GM19452 (cell line): ENCODE data around the gene OR6Y1.

Experiments used
- ATAC-seq: cut with Tn5 transposase; IDR thresholded peaks from one replicate; pipeline ENCODE4 v1.9.1; 2021; ENCODE audit not compliant: unreplicated experiment

Gene OR6Y1

DNA sequence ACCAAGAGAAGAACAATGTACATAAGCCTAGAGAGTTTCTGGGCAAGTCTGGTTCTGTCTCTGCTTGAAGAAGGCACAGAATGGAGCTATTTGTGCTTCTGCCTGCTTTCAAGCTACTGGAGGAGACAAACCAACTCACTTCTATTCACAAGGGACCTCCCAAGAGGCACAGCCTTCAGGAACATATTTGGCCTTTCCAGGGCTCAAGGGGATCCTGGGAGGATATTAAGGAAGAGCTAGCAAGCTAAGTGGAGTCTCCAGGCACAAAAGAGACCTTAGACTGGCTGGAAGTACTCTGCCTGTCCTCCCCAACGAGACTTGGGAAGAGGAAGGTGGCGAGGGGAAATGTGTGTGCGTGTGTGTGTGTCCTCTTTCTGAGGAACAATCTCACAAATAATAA lies at the start of gene OR6Y1:
OR6Y1 (minus strand) TSS at position 54 of the 400 bp plus-strand sequence. CDS start 6,300 bp downstream, outside the sequence.
- ATAC-seq: no peak

- ATAC-seq: no peak
Observed at GRCh38 chr1:158600735-158601134, 46.5 kb upstream of the OR6Y1 start.

DNA sequence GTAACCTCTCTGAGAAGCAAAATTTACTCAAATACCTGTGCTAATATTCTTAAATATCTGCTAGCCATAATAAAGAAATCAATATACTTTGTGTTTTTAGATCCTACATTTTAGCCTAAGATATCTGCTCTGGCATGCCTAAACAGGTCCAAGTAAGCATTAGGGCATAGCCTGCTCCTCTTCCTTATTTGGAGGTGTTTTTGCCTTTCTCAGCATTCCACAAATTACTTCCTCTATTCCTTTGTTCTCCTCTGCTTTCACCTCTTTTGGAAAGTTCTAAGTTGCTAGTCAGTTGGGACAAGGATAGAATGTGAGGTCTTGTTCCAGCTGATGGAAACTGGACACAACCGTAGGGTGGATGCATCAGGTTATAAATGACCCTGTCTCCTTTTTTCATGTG lies 32.7 kb upstream of the OR6Y1 start:
- ATAC-seq: no peak

GRCh38 chr1:158583962-158584361 lies 29.8 kb upstream of the OR6Y1 start:
- ATAC-seq: no peak

DNA sequence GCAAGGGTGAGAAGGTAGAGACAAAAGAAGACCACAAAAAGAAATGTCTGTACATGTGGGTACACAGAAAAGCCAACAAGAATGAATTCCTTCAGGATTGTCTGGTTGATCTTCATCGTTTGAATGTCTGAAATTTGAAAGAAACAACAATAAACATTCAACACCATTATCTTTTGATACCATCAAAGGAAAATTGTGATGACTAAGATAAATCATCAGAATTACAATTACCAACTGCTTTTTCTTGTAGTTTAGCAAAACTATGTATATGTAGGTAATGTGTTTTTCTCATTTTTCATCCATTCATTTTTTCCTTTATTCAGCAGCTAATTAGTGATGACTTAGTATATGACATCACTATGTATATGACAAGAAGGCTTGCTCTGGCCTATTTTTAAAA lies 25.5 kb upstream of the OR6Y1 start, which contains the start of gene OR10X1:
OR10X1 (minus strand) TSS at position 167 of the 400 bp plus-strand sequence; CDS start at position 167, 0 bp downstream.
- no peak for ATAC-seq

- ATAC-seq: no peak
Observed at GRCh38 chr1:158577561-158577960, 23.4 kb upstream of the OR6Y1 start.

DNA sequence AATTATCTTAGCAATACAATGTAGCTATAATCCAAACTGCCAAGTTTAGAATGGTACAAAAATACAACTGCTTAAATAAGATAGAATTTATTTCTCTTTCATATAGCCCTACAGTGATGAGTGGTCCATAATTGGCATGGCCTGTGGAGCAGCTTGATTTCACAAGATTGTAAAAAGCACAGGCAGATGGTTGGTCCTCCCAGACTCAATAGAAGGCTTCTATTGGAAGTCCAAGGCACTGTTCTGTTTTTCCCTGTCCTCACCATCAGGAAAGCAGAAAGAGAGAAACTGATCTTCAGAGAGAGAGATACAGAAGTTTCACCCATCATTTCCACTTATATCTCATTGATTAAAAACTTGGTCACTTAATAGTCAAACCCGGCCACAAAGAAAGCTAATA lies 18.0 kb upstream of the OR6Y1 start:
- no peak for ATAC-seq

DNA sequence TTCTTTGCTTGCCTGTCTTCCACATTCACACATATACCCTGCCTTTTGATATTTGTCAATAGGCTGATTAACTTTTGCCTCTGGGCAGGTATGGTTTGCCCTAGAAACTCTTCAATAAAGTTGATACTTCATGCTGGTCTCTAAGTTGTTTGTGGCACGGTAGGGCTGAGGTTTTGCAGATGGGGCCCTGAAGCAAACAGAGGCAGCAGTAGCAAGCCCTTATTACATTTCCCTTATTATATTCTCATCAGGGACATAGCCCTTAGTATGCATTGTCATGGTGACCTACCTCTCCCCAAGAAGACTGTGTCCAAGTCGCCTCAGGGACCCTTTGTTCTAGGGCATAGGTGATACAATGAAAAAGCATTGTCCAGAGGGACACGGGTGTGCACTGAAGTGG lies 16.3 kb upstream of the OR6Y1 start, which contains the start of gene OR6P1:
OR6P1 (minus strand) TSS at position 101 of the 400 bp plus-strand sequence. CDS start 6,976 bp downstream, outside the sequence.
- no peak for ATAC-seq

DNA sequence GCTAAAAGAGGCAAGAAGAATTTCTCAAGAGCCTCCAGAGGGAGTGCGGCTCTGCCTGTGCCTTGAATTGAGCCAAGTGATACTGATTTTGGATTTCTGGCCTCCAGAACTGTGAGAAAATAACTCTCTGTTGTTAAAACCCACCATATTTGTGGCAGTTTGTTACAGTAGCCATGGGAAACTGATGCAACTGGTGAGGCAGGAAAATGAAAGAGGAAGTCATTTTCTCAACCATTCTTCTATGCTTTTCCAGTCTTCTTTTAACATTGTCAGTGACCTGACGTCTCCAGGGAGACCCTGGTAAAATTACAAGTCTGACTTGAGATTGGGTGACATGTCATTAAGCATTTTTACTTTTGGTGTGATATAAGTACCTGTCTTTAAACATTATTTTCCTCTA lies 10.4 kb upstream of the OR6Y1 start:
- no peak for ATAC-seq

- no peak for ATAC-seq
Observed at GRCh38 chr1:158563853-158564252, 9.6 kb upstream of the OR6Y1 start.

- ATAC-seq: no peak
Observed at GRCh38 chr1:158559696-158560095, 5.5 kb upstream of the OR6Y1 start.

GRCh38 chr1:158552296-158552695 lies 1.9 kb downstream of the OR6Y1 start:
- no peak for ATAC-seq

- no peak for ATAC-seq
Observed at GRCh38 chr1:158547533-158547932, 6.7 kb downstream of the OR6Y1 start.

- ATAC-seq: no peak
Observed at GRCh38 chr1:158537609-158538008, 16.6 kb downstream of the OR6Y1 start.

GRCh38 chr1:158534496-158534895 lies 19.7 kb downstream of the OR6Y1 start:
- no peak for ATAC-seq

DNA sequence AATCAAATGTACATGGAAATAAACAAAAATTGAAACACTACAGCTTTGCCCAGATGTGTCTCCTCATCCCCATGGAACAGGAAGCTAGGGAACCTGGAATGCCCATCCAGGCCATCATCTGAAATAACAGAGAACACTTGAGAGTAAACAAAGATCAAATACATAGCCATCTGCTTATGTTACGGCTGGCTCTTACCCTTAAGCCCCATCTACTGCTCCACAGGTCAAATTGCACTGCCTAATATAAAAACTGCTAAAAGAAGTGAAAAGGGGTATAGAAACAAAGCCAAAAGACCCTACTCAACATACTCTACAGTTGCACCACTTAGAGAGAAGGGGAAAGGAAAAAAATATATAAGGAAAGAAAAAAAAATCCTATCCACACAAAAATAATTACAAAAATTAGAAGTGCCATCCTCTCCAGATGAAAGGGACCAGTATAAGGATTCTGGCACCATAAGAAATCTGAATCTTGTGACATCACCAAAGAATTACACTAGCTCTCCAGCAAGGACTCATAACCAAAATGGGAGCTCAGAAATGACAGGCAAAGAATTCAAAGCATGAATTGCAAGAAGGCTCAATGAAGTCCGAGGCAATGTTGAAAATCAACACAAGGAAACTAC lies 26.9 kb downstream of the OR6Y1 start:
- no peak for ATAC-seq

- ATAC-seq: no peak
Observed at GRCh38 chr1:158521666-158522058, 32.5 kb downstream of the OR6Y1 start.

DNA sequence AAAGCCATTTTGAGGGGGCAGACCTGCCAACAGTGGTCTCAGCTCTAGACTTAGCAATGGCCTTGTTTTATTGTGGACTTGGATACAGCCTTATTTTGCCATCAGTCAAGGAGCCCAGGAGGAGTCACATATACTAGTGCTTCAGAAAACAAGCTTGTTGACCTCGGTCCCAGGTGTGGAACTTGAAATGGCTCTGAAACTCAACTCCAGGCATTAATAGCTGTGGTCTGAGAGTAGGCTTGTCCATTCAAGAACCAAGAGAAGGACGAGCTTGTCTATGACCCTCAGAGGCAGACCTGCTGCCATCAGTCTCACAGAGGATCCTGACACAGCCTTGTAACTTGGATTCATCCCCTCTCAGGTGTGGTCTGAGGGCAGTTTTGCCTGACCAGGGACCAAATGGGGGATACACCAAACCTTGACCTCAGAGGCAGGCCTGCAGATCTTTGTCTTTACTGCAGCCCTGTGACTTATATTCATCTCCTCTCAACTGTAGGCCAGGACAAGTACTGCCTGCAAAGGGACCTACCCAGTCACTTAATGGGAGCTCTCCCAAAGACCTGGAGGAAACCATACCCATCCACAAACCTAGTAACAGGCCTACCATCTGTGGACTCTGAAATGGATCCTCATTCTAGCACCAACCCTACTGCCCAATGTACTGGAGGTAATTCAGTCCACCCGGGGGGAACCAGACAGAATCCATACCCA lies 33.1 kb downstream of the OR6Y1 start:
- ATAC-seq: no peak

DNA sequence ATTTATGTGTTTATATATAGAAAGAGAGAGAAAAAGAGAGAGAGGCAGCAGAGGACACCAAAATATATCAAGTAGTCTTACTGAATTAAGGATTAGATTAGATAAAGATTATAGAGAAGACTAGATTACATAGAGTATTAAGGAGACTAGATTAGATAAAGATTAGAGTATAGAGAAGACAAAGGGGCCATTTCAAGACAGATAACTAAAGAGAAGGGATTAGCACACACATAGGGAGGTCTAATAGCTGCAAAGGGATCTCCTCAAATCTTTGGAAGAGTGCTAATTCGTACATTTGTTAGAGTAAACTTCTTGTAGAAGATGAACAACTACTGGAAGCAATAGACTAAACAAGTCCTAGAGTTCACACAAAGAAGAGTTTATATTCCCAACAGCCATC lies 34.2 kb downstream of the OR6Y1 start:
- ATAC-seq: no peak

- ATAC-seq: no peak
Observed at GRCh38 chr1:158516966-158517365, 37.2 kb downstream of the OR6Y1 start.

GRCh38 chr1:158509471-158510156 lies 44.6 kb downstream of the OR6Y1 start:
- ATAC-seq: no peak

DNA sequence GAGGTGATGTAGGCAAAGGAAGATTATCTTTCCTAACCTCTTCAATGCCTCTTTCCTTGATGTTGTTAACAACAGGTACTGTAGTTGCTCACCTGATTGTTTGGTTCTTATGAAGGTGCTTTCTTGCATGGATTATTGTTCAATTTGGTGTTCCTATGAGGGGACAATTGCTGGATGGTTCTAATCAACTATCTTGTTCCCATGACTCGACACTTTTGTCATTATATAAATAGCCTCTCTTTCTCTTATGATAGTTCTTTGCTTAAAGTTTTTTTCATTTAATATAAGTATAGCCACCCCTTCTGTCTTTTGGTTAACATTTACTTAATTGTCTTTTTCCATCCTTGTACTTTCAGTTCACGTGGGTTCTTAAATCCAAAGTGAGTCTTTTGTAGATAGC lies 46.7 kb downstream of the OR6Y1 start:
- no peak for ATAC-seq
